ENCODE results near the gene IQCN.

DNA sequence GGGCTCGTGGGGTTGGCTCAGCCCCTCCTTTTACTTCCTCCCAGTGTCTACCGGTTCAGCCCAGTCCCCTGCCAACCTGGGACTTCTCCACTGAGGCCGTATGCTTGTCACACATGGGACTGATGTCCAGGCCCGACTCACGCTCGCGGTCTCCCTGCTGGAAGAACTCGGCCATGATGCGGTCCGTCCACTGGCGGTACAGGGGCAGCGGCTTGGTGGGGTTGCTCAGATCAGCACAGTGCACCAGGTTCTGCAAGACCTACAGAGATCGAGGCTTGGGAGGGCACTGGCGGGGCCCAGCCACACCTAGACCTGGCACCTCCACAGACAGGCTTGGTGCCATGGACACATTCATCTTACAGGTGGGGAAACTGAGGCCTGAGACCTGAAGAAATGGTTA, 62.6 kb downstream of the IQCN start:
- TF ChIP-seq CTCF (IDR thresholded peaks at IDR 0.05) (no peak), POLR2A (IDR thresholded peaks at IDR 0.05) (no peak)

All from lower leg skin (tissue), 3 donors.